GM19239 (cell line): Measurements from ENCODE around the gene NOLC1.

ENCODE experiments used
- DNase-seq: peaks from one replicate; pipeline ENCODE4 v3.0.0; 2011; ENCODE audit warnings: low spot score; ENCODE audit not compliant: insufficient read length
- FAIRE-seq: peaks from 2 replicates; lab custom pipeline; 2011; peaks lifted over from hg19 to GRCh38; lab: Jason Lieb, UNC

NOLC1 gene

DNA sequence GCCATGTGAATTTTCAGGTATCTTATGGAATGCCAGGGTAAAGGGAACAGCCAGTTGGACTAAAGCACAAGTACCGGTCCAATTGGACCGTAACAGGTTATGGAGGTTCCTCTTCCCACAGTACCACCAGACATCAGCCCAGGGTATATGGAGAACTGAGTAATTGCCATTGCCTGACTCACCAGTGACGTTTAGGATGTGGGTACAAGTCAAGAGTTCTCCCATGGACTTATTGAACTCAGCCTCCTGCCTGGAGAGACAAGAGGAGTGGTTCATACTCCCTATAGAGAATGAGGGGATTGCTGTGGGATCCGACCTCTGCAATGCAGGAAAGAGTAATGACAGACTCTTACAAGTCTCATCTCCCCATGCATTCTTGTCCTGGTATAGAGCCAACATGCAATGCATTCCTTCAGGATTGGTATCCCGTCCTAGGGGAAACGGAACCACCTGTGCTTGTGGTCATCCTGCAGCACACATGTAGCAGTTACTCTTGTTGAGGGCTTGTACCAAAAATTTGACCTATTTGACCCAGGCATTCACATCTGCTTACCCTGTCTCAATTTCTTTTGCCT lies 43.2 kb downstream of the NOLC1 start:
- no peak for FAIRE-seq

DNA sequence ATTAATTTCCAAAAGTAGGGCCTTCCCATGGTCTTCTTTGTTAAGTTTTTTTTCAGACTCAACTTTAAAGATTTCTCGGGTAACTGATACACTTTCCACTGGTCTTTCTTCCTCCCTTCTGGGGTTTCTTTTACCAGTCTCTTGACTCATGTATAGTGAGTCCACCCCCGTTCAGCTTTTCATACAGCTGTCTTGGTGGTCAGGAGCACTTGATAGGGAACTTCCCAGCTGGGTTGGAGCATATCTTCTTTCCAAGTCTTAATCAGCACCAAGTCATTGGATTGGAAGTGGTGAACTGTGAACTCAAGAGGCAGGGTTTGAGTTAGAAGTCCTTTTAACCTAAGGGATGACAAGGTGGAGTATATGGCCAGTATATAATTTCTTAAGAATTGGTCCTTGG lies 44.7 kb downstream of the NOLC1 start:
- FAIRE-seq: no peak
- no peak for DNase-seq

More for the DNA sequence above, 43.2 kb downstream of the NOLC1 start:
- DNase-seq: no peak

DNA sequence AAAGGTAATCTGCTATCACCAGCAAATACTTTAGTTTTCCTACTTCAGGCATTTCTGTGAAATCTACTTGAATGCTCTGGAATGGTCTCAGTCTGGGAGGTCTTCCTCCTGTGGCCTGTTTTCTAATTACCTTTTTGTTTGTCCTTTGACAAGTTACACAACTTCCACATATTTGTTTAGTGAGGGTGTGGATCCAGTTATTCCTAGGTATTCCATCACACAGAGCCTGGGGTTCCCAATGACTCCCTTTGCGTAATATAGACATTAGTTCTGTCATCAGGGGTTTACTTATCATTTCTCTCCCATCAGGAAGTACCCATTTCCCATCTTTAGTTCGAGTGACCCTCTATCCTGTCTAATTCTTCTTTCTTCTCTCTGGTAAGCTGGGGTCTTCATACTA lies 45.8 kb downstream of the NOLC1 start:
- FAIRE-seq (no peak), DNase-seq (no peak)

DNA sequence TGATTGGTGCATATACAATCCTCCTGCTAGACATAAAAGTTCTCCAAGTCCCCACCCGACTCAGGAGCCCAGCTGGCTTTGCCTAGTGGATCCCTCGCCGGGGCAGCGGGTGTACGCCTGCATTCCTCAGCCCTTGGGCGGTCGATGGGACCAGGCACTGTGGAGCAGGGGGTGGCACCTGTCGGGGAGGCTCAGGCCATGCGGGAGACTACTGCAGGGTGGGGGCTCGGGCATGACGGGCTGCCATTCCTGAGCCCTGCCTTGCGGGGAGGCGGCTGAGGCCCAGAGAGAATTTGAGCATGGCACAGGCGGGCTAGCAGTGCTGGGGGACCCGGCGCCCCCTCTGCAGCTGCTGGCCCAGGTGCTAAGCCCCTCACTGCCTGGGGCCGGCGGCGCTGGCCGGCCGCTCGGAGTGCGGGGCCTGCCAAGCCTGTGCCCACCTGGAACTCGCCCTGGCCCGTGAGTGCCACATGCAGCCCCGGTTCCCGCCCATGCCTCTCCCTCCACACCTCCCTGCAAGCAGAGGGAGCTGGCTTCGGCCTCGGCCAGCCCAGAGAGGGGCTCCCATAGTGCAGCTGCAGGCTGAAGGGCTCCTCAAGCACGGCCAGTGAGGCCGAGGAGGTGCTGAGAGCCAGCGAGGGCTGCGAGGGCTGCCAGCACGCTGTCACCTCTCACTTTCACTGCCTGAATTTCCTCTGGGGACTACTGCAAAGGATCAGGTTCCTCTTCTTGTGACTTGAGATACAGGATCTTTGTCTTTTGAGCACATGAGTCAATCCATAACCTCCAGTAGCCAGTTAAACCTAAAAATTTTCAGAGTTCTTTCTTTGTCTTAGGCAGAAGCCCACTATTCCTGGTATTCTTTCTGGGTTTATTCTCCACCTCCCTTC lies 48.8 kb downstream of the NOLC1 start:
- no peak for DNase-seq
- FAIRE-seq: no peak

DNA sequence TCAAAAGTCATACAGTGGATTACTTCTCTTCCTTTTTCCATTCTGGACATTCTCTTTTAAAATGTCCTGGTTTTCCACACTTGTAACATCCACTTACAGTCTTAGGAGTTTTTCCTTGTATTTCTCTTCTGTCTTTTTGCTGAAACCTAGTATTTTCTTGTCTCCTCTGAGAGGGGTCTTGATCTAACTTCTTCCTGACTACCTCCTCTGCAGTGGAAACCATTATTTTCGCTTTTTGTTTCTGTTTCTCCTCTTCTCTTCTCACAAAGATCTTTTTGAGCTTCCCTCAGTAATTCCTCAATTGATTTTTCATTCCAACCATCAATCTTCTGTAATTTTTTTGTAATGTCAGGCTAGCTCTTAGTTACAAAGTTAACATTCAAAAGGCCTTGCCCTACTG lies 50.2 kb downstream of the NOLC1 start:
- FAIRE-seq: no peak
- peak; percentile 41 for DNase-seq

DNA sequence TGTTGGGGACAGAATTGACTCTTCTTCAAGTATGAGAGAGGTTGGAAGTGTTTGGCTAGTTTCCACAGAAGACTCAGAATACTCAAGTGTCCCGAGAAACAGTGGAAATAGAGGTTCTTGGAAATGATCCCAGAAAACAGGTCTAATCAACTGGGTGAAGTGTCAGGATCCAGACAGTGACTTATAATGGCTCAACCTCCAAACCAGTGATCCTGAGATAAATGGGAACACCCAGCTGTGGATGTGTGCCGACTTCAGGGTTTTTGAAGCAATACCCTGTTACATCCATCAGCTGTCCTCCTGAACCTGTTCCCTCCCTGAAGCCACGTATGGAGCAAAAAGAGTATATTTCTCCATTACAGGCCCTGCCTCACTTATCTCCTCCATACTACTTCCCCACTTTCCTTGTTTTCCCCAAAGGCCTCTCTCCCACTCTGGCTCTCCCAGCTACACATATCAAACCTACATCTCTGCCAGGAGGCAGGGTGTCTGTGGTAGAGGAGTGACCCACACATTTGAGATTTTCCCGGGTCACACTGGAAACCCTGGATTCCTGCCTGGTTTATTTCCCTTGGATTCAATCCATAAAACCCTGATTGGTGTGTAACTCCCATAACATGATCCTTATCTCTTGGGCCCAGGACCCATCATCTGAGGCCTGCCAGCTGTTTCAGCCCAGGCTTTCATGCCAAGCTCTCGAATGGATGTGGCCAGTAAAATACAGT lies 56.3 kb downstream of the NOLC1 start:
- FAIRE-seq (no peak), DNase-seq (no peak)

DNA sequence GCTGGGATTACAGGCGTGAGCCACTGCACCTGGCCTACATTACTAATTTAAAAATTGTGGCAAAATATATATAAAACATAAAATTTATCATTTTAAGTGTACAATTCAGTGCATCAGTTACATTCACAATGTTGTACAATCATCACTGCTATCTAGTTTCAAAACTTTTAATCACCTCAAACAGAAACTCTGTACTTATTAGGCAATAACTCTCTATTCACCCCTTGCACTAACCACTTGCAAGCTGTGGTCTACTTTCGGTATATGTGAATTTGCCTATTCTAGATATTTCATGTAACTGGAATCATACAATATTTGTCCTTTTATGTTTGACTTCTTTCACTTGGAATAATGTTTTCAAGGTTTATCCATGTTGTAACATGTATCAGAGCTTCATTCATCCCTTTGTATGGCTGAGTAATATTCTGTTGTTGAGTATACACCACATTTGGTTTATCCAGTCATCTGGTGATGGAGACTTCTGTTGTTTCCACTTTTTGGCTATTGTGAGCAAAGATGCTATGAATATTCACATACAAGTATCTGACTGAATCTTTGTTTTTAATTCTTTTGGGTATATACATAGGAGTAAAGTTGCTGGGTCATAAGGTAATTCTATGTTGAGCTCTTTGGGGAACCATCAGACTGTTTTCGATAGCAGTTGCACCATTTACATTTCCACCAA lies 59.6 kb downstream of the NOLC1 start:
- DNase-seq: no peak
- FAIRE-seq: no peak
